ENCODE results near the gene SERPINA4. TPM values are rescaled to one million over a fixed set of nuclear protein-coding genes. Genes with fewer than 3 reads are reported as not detected.

The SERPINA4 gene
- total RNA-seq, 1 experiment from 2014 or later = not detected

DNA sequence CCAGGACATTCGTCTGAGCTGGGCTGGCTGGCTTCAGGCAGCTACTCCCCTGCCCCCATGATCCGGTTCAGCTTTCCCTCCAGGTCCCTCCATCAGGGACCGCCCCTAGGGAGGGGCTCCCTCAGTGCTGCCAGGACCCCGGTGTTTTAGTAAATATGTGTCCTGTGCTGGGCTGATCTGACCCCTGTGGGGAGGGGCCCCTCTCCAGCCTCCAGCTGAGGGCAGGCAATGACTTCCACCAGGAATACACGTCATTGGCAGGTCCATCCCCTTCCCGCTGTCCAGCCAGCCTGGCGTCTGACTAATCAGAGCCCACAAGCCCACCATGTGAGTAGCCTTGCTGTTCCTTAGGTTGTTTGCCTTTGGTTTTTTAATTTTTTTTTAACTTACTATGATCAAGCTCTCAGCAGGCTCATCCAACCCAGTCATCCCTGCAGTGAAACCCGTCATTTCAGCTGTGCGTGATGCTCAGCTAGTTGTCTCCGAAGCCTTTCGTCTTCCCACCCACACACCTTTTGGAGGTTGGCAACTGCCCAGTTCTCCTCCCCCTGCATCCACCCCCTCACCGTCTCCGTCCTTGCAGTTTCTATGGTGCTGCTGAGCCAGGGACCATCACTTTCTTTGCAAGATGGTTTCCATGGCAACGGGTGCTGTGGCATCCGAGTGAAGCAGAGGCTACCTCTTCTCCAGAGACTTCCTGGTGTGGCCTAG, 16.0 kb upstream of the SERPINA4 start:
- no peak overlapping the region for H2BK20ac ChIP-seq (ENCODE audit: low read depth, low read length, poor library complexity, severe bottlenecking)
- H3K79me2 ChIP-seq (ENCODE audit: insufficient read depth, low read length) = no peaks in the 10 kb centered on the region

More for the DNA sequence above, 16.0 kb upstream of the SERPINA4 start:
- no peak overlapping the region for H2BK5ac ChIP-seq (ENCODE audit: insufficient read length, low read length)
- no peak overlapping the region for H2BK15ac ChIP-seq (ENCODE audit: low read depth, low read length)
- H2AFZ ChIP-seq (ENCODE audit: low read length) = no peak overlapping the region
- peak; percentile 48 for DNase-seq
- Mint-ChIP-seq H3K36me3 (ENCODE audit: insufficient read depth in 1 of 3, low read depth in 3 of 3) (no peaks in the 10 kb centered on the region), H3K4me1 (peaks cover 25 to 31% of the 10 kb centered on the region in 2 experiments), H3K27me3 (ENCODE audit: low read depth) (peaks cover 16% of the 10 kb centered on the region), H3K9me3 (no peaks in the 10 kb centered on the region; a peak in 1 of 5 replicates), H3K4me3 (no peak overlapping the region), H3K27ac (no peak overlapping the region)
- H3T11ph ChIP-seq (ENCODE audit: low read length) = no peak overlapping the region
- H3K4me1 ChIP-seq (ENCODE audit: insufficient read depth, low read length) = peaks cover 1% of the 10 kb centered on the region; the same call in 1 of the 2 replicates
- TF ChIP-seq CTCF (conservative IDR thresholded peaks at IDR 0.05) = no peak
- H3K9ac ChIP-seq (ENCODE audit: extremely low read depth, insufficient read length, low read length) = no peak overlapping the region
- no peak overlapping the region for H3K27ac ChIP-seq (ENCODE audit: insufficient read length, low read depth, low read length)
- H3K4ac ChIP-seq (ENCODE audit: low read depth, low read length) = no peak overlapping the region
- H4K5ac ChIP-seq (ENCODE audit: insufficient read length, low read depth, low read length) = no peak overlapping the region
- no peak overlapping the region for H2BK12ac ChIP-seq (ENCODE audit: insufficient read length, low read depth, low read length)
- H3K79me1 ChIP-seq (ENCODE audit: insufficient read depth, low read depth, low read length, poor library complexity, severe bottlenecking) = no peaks in the 10 kb centered on the region
- no peak overlapping the region for H3K23ac ChIP-seq (ENCODE audit: insufficient read length, low read depth, low read length)
- no peaks in the 10 kb centered on the region for H4K20me1 ChIP-seq (ENCODE audit: control insufficient read depth, insufficient read depth, insufficient read length)
- no peak overlapping the region for H3K4me2 ChIP-seq (ENCODE audit: insufficient read depth, insufficient read length, low read length)
- no CpG with 5 or more reads among the region's 15 CpGs for WGBS (ENCODE audit: extremely low coverage, insufficient read length, low lambda C conversion rate)
- H3K9me3 ChIP-seq (ENCODE audit: control insufficient read depth, low read depth, low read length) = no peaks in the 10 kb centered on the region
- H2AK5ac ChIP-seq (ENCODE audit: insufficient read length, low read length) = no peak overlapping the region
- no peaks in the 10 kb centered on the region for H3K23me2 ChIP-seq (ENCODE audit: insufficient read length, low read depth, low read length, poor library complexity, severe bottlenecking)
- H3K18ac ChIP-seq (ENCODE audit: insufficient read length, low read depth, low read length) = no peak overlapping the region
- H3K27me3 ChIP-seq (ENCODE audit: insufficient read depth, low read length) = no peaks in the 10 kb centered on the region
- H2BK120ac ChIP-seq (ENCODE audit: low read depth, low read length, poor library complexity, severe bottlenecking) = no peak overlapping the region
- no peak overlapping the region for H3K14ac ChIP-seq (ENCODE audit: insufficient read depth, low read length)
- H4K91ac ChIP-seq (ENCODE audit: insufficient read length, low read depth, low read length) = no peak overlapping the region
- no peak overlapping the region for H3K56ac ChIP-seq (ENCODE audit: insufficient read length, low read depth, low read length)
- H4K8ac ChIP-seq (replicated peaks; ENCODE audit: insufficient read length, low read depth, low read length) = no peak overlapping the region

All from H9 (cell line).